Inflammatory macrophage (primary cell): ENCODE results near the gene CPSF6.
A peak's percentile ranks its signal among the peaks of the same experiment; 100 is the strongest.
"Not testable (repeated sequence)": the region's sequence is repeated elsewhere in the genome, so short reads cannot be mapped to it uniquely, and the experiment has no call there.

Experiments
- DNase-seq, 2 donors: peaks; one replicate each; pipeline ENCODE4 v3.0.0-alpha.2; 2020 to 2022
- total RNA-seq, 18 experiments: gene quantifications; one replicate each; lab custom pipeline; 2026; ENCODE audit warnings: mixed read lengths in 6 of 18, inconsistent platforms in 2 of 18; lab: John Stamatoyannopoulos, UW

Gene CPSF6
- 35.2 to 94.1 (median 62.1) reads per million in 18 experiments for total RNA-seq

DNA sequence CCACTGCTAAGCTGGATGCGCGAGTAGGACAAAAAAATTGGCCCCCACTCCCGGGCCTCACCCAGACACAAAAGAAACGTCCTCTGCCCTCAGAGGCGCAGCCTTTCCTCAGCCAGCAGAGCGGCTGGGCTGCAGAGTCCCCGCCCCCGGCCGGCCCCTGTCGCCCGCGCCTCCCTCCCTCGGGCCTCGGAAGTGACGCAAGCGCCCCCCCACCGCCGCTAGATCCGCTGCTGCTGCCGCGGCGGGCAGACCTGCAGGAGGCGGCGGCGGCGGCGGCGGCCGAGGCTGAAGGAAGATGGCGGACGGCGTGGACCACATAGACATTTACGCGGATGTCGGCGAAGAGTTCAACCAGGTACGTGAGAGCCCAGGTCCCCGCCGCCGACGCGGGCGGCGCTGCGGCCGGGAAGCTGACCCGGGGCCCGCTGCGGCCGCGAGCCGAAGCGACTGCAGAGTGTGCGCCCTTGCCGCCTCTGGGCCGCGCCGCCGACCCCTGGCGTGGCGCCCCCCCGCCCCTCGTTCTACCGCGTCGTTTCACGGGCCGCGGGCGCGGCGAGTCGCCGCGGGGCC is at the start of gene CPSF6:
TSS of gene CPSF6 (plus strand) at position 218 of the 570 bp plus-strand sequence. CDS start at position 296, 78 bp downstream.
- peak; percentile 97 for DNase-seq

GRCh38 chr12:69196302-69197288 is 42.8 kb upstream of the CPSF6 start:
- DNase-seq: no peak

DNA sequence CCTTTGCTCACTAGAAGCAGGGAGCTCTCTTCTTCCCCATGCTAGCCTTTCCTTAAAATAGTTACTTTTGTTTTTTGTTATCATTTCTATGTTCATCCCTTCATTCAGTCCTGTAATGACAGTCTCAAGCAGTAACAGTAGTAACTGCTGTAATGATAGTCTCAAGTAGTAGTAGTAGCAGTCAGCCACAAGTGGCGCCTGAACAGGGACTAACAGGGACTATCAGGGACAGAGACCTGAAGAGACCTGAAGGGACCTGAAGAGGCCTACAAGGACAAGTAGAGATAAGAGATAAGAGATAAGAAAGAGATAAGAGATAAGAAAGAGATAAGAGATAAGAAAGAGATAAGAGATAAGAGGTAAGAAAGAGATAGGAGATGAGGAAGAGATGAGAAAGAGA is 39.4 kb upstream of the CPSF6 start:
- DNase-seq: not testable (repeated sequence)

- DNase-seq: no peak
Measured at GRCh38 chr12:69204191-69204590, 35.2 kb upstream of the CPSF6 start.

DNA sequence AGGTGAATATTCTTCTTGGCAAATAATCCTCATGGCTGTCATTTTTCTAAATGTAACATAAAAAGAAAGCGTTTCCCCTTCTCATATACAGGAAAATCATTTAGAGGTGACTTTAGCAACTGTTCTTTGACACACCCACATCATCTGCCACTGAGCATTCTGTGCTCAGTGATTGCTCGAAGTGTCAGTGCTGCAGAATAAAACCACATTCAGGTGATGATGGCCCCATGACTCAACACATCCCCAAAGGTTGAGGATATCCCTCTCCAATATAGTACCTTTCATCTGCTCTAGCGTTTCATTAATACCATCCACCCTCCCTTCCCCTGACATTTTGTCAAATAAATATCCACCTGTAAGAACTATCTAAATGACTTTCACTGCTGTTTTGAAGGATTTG is 28.7 kb upstream of the CPSF6 start:
- DNase-seq: no peak

GRCh38 chr12:69211160-69211559 is 28.2 kb upstream of the CPSF6 start:
- no peak for DNase-seq

- DNase-seq: no peak
Measured at GRCh38 chr12:69214169-69214568, 25.2 kb upstream of the CPSF6 start.

- DNase-seq: no peak
Measured at GRCh38 chr12:69225251-69225910, 14.0 kb upstream of the CPSF6 start.

- DNase-seq: no peak
Measured at GRCh38 chr12:69231479-69231878, 7.9 kb upstream of the CPSF6 start.

DNA sequence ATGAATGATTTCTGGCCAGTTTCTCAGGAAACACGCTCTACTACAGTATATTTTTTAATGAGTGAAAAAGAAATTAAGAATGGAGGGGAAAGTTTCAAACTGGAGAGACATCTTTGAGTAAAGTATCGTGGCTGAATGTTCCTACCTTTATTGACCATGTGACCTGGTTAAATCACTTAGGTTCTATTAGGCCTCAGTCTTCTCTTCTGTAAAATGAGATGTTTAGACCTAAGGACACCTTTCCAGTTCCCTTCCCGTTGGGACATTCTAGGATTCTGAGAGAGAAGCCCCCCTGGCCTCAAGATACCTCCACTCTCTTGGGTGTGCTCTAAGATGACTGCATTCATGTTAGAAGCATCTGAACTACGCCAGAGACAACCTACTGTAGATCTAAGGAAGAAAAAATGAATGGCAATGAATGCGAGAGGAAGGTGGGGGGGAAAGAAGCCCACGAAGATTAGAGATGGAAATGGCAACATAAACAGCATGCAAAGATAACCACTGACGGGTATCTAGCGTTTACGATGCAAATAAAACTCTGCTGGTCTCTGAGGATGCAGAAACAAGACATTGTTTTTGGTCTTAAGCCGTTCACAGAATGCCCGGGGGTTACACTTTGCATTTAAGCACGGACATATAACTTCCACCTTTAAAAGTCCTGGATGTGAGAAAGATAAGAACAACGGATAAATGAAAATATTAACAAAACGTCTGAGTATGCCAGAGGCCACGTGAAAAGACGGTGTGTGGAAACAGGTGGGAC is 599 bp upstream of the CPSF6 start:
- no peak for DNase-seq

DNA sequence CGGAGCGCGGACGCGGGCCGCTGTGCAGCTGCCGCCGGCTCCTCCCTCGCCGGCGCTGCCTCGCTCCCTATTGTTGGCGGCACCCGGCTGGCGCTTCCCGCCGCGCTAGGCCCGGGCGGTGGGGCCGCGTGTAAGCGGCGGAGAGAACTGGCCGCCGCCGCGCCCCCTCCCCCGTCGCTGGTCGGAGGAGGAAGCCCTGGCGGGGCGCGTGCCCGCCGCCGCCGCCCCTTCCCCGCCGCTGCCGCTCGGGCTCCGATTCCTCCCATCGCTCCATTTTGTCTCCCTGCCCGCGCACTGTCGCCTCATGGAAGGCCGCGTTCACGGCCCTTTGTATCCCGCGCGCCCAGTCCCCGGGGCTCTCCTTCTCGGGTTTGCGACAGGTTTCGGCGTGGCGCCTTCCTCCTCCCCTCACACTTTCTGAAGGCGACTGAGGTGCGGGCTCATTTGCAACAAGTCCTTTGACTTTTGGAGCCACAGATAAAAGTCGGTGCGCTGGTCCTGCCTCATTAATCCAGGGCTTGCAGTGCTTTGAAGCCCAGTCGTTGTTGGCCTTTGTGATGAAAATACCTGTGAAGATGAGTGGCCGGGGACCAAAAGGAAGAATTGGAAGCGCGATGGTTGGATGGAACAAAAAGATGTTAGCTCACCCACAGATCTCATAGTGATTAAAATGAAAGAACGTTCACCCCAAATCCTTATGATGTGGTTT is 707 bp downstream of the CPSF6 start:
- peak; percentile 24 to 56 for DNase-seq

GRCh38 chr12:69240631-69240995 is 1.2 kb downstream of the CPSF6 start:
- DNase-seq: no peak

- DNase-seq: no peak
Measured at GRCh38 chr12:69241438-69242092, 2.2 kb downstream of the CPSF6 start.

DNA sequence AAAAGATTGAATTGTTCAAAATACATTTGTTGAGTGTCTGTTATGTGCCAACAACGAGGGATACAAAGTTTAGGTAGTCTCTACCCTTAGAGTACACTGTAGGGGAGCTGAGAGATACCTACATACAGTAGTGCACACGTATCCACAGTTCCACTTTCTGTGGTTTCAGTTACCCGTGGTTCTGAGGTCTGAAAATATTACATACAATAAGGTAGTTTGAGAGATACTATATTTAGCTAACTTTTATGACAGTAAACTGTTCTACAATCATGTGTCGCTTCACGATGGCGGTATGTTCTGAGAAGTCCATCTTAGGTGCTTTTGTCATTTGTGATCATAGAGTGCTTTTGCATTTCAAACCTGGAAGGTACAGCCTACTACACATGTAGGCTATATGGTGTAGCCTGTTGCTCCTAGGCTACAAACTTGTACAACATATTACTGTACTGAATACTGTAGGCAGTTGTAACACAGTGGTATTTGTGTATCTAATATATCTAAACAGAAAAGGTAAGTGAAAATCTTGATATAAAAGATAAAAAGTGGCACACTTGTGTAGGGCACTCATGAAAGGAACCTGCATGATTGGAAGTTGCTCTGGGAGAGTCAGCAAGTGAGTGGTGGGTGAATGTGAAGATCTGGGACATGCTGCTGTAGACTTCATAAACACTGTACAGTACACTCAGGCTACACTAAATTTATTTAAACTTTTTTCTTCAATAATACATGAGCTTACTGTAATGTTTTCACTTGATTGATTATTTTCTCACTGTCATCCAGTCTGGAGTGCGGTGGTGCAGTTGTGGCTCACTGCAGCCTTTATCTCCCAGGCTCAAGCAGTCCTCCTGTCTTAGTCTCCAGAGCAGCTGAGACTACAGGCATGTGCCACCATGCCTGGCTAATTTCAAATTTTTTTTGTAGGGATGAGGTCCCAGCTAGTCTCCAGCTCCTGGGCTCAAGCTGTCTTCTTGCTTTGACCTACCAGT is 4.0 kb downstream of the CPSF6 start:
- no peak for DNase-seq

DNA sequence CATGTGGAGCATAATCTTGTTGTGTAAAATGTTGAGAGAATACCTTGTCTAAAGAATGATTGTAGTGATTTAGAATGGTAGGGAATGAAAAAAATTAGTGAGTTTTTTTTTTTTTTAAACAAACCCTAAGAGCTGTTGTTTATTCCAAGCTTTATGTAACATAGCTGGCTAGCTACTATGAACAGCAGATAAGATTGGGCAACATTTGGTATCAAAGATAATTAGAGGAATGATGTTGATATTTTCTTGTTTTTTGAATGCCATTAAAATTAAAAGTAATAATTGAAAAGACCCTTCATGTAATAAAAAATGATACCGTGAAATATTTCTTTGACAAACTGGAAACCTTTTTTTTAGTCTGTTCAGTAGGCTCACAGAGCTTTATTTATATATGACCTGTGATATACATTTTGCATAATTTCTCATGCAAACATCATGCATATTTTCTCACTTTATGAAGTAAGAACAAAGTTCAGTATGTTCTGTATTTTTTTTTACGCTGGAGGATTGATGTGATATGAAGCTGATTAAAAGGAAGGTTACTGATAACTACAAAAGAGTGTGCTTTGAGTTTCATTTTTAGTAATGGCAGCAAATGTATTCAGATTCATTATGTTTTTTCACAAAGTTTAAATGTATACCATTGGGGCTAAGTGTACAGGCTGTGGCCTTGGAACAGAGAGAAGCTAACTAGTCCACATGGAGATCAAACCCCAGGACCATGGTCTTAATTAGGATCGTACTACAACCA is 8.1 kb downstream of the CPSF6 start:
- DNase-seq: no peak

- DNase-seq: no peak
Measured at GRCh38 chr12:69252033-69252432, 12.7 kb downstream of the CPSF6 start.

DNA sequence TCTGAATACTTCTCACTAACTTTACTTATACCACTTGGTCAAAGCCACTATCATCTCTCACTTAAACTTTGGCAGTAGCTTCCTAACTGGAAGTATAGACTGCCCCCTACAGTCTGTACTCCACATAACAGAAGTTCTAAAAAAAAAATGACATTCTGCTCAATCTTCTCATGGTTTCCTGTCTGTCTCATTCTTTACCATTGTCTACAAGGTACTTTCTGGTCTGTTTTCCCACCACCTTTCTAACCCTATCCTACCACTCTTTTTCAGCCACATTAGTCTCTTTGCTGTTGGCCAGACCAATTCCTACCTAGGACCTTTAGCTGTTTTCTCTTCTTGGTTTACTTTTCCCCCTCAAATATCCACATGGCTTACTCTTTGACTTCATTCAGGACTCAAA is 14.7 kb downstream of the CPSF6 start:
- peak; percentile 53 to 70 for DNase-seq

DNA sequence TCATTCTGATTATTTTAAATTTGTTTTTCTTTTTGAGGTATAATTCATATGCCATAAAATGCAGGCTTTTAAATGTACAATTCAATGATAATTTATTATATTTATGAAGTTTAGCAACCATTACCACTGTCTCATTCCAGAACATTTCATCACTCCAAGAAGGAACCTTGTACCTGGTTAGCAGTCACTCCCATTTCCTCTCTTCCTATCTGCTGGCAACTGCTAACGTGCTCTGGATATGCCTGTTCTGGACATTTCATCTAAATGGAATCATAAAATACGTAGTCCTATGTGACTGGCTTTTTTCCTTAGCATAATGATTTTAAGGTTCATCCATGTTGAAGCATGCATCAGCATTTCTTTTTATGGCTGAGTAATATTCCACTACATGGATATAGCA is 15.5 kb downstream of the CPSF6 start:
- DNase-seq: no peak

DNA sequence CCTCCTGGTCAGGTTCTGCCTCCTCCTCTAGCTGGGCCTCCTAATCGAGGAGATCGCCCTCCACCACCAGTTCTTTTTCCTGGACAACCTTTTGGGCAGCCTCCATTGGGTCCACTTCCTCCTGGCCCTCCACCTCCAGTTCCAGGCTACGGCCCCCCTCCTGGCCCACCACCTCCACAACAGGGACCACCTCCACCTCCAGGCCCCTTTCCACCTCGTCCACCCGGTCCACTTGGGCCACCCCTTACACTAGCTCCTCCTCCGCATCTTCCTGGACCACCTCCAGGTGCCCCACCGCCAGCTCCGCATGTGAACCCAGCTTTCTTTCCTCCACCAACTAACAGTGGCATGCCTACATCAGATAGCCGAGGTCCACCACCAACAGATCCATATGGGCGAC is 19.3 kb downstream of the CPSF6 start:
- DNase-seq: no peak
